GM23338 (cell line): ENCODE results near the gene ITCH.

ENCODE experiments used
- CREB1 ChIP-seq: fragments of 250-450 bp; sonication (Bioruptor Pico); IDR thresholded peaks from 2 replicates; pipeline ENCODE4 v1.5.0; 2020; ENCODE audit warnings: low read depth, mild to moderate bottlenecking, moderate library complexity
- CTCF ChIP-seq, 2 experiments: fragments of 200-600 bp in 1 of 2; sonication (generic) in 1 of 2; conservative IDR thresholded peaks; 2 replicates each; pipeline versions ENCODE4 v1.5.1 to v1.6.1; 2016 to 2017; ENCODE audit warnings: antibody characterized with exemption in 2 of 2, low read depth in 2 of 2, mild to moderate bottlenecking in 2 of 2, moderate library complexity in 1 of 2
- ETS1 ChIP-seq: IDR thresholded peaks from 2 replicates; pipeline ENCODE4 v1.6.1; 2016; ENCODE audit warnings: antibody characterized with exemption
- EZH2 ChIP-seq: fragments of 200-600 bp; sonication (generic); IDR thresholded peaks from one replicate; pipeline ENCODE4 v1.8.0; 2017; ENCODE audit warnings: antibody characterized with exemption, mild to moderate bottlenecking, low read depth; ENCODE audit not compliant: unreplicated experiment
- EZH2phosphoT487 ChIP-seq: fragments of 200-600 bp; sonication (generic); IDR thresholded peaks from one replicate; pipeline ENCODE4 v1.8.1; 2018; ENCODE audit warnings: antibody characterized with exemption; ENCODE audit not compliant: unreplicated experiment
- JUNB ChIP-seq: IDR thresholded peaks from one replicate; pipeline ENCODE4 v1.6.1; 2016; ENCODE audit warnings: antibody characterized with exemption; ENCODE audit not compliant: unreplicated experiment
- NANOG ChIP-seq: IDR thresholded peaks from 2 replicates; pipeline ENCODE4 v1.6.1; 2016; ENCODE audit warnings: antibody characterized with exemption, borderline replicate concordance
- POLR2AphosphoS5 ChIP-seq: IDR thresholded peaks from 2 replicates; pipeline ENCODE4 v1.6.1; 2016; ENCODE audit warnings: antibody characterized with exemption, low read depth
- REST ChIP-seq: IDR thresholded peaks from one replicate; pipeline ENCODE4 v1.6.1; 2018; ENCODE audit warnings: antibody characterized with exemption; ENCODE audit not compliant: unreplicated experiment
- ZNF114 ChIP-seq: fragments of 250-450 bp; sonication (Bioruptor Pico); IDR thresholded peaks from 2 replicates; pipeline ENCODE4 v1.5.0; 2020; ENCODE audit warnings: mild to moderate bottlenecking, moderate library complexity
- ZNF462 ChIP-seq: fragments of 250-450 bp; sonication (Bioruptor Pico); IDR thresholded peaks from 2 replicates; pipeline ENCODE4 v1.5.0; 2020; ENCODE audit warnings: mild to moderate bottlenecking, moderate library complexity

GRCh38 chr20:34363062-34363464 is at the start of gene ITCH:
- TF ChIP-seq CTCF (conservative IDR thresholded peaks at IDR 0.05; ENCODE audit: low read depth in 2 of 2) (no peak), POLR2AphosphoS5 (peak; percentile 94), EZH2phosphoT487 (no peak), JUNB (no peak), REST (no peak), ETS1 (peak; percentile 81), EZH2 (no peak), CREB1 (CRISPR knock-in tag) (no peak), ZNF462 (CRISPR knock-in tag) (no peak), ZNF114 (CRISPR knock-in tag) (no peak), NANOG (no peak)
